GM21423 (cell line): ENCODE measurements around the gene MED16.

Experiments used
- ATAC-seq: cut with Tn5 transposase; IDR thresholded peaks from one replicate; pipeline ENCODE4 v1.9.1; 2021; ENCODE audit warnings: mild to moderate bottlenecking, moderate library complexity; ENCODE audit not compliant: unreplicated experiment

The MED16 gene

DNA sequence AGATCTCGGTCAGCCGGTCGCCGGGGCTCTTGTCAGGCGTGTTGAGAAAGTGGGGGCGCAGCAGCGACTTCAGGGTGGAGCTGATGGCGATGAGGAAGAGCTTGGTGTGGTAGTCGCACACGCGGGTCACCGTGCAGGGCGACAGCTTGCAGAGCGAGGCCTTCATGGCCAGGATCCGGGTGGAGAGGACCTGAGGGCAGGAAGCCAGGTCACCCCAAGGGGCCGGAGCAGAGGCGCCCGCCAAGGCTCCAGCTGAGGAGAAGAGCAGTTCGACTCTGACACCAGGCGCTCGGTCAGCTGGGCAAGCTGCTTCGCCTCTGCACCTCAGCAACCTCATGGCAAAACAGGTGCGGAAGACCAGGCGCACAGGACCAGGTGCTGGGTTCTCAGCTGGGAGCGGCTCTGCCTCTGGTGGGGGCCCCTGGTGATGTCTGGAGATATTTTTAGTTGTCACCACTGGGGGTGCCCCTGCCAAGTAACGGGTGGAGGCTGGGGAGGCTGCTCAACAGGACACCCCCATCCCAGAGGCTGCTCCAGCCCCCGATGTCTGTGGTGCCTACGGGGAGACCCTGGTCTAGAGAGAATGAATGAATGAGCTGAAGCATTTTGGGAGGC is 17.6 kb downstream of the MED16 start:
- ATAC-seq: no peak

DNA sequence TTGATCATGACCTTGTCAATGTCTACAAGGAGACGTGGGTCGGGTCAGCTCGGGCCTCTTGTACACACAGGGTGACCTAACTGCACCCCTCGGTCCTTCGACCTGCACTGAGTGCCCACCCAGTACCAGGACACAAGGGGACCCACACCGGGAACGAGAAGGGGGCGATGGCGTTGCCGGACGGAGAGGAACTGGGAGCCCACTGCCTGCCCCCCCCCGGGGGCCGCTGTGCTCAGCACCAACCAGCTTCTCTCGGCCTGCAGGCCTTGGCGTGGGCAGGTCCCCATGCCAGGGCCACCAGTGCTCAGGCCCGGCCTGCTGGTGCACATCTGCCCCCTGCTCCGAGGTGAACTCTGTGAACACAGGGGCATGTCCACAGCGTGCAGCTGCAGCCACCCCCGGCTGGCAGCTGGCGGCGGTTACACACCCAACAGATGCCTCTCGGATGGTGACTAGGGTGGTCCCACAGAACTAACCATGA is 19.4 kb downstream of the MED16 start:
- no peak for ATAC-seq

DNA sequence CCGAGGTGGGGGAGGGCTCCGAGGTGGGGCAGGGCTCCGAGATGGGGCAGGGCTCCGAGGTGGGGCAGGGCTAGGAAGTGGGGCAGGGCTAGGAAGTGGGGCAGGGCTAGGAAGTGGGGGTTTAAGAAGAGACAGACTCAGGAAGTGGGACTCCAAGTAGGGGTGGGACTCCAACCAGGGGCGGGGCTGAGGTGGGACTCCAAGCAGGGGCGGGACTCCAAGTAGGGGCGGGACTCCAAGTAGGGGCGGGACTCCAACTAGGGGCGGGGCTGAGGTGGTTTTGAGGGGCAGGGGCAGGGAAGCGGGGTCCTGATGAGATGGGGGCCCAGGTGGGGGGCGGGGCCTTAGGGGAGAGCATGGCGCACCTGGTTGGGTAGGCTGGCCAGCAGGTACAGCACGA is 19.9 kb downstream of the MED16 start:
- ATAC-seq: no peak

DNA sequence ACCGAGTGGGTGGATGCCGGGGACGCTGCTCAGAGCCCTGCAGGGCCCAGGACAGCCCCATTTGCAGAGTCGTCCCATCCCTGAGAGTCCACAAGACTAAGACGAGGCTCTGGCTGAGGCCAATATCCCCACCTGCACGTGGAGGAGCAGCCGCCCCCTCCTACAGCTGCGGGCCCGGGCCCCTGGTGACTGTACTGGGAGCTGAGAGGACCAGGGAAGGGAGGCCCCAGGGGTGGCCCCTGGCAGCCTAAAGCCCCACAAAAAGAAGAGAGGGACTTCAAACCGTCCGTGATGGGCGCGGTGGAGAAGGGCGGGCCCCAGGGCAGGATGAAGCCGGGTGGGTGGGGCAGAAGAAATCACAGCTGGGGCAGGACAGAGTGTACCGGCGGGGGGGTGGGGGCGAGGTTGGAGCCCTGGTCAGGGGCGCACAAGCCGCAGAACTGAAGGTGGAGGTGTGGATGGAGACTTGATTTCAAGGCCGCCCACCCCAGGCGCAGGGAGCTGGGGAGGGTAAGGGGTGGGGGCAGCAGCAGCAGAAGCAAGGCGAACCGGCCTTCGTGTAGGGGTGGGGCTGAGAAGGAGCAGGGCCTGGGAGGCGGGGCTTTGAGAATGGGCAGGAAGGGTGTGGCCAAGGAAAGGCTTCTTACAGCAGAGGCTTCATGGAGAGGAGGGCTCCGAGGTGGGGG is 20.6 kb downstream of the MED16 start:
- ATAC-seq: no peak

DNA sequence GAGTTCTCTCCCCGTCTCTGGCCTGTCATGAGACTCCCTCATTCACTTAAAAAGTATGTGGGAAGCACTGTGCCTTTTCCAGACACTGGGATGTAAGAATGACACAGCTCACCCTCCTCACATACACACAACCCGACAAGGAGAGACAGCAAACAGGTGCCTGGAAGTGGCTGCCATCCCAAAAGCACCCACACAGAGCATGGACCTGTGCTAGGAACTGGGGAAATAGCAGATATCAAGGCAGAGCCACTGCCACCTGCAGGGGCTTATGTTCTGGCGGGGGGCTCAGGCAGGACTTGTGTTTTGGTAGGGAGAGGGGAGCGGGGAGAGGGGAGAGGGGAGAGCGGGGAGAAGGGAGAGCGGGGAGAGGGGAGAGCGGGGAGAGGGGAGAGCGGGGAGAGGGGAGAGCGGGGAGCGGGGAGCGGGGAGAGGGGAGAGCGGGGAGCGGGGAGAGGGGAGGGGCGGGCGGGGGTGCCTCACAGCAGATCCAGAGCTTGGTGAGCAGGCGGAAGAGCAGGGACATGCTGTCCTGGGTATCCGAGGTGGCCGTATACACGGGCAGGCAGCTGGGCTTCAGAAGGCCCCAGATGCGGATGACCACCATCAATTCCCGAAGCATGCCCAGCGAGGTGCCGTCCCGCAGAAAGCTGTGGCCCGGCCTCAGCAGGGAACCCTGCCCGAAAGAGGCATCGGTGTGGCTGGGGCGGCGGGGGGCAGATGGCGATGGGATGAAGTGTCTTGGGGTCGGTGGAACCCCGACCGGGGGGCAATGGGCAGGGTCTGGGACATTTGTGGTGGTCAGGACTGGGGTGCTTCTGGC is 21.3 kb downstream of the MED16 start:
- no peak for ATAC-seq

DNA sequence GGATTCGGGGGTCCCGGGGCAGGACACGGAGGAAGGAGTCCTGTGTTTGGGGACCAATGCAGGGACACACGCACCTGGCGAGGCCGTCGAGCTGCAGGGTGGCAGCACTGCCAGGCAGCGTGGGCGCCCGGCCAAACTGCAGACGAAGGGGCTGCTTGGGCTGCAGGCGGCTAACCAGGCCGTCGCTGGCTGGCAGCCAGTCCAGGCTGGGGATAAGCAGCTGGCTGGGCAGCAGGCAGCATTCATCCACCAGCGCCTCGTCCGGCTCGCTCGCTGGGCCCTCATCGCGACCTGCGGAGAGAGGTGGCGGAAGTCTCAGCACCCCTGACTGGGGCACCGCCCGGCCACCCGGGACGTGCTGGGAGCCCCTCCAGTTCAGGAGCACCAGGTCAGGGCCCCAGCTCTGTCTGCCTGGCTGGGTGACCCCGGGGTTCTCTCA is 22.0 kb downstream of the MED16 start:
- ATAC-seq: no peak

DNA sequence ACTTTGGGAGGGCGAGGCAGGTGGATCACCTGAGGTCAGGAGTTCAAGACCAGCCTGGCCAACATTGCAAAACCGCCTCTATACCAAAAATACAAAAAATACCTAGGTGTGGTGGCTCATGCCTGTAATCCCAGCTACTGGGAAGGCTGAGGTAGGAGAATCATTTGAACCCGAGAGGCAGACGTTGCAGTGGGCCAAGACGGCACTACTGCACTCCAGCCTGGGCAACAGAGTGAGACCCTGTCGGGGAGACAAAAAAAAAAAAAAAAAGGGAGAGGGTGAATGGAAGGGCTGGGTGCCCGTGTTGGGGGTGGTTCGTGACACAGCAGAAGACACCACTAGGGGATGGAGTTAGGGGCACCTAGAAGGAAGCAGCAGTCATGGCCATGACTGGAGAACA is 22.7 kb downstream of the MED16 start:
- ATAC-seq: no peak

DNA sequence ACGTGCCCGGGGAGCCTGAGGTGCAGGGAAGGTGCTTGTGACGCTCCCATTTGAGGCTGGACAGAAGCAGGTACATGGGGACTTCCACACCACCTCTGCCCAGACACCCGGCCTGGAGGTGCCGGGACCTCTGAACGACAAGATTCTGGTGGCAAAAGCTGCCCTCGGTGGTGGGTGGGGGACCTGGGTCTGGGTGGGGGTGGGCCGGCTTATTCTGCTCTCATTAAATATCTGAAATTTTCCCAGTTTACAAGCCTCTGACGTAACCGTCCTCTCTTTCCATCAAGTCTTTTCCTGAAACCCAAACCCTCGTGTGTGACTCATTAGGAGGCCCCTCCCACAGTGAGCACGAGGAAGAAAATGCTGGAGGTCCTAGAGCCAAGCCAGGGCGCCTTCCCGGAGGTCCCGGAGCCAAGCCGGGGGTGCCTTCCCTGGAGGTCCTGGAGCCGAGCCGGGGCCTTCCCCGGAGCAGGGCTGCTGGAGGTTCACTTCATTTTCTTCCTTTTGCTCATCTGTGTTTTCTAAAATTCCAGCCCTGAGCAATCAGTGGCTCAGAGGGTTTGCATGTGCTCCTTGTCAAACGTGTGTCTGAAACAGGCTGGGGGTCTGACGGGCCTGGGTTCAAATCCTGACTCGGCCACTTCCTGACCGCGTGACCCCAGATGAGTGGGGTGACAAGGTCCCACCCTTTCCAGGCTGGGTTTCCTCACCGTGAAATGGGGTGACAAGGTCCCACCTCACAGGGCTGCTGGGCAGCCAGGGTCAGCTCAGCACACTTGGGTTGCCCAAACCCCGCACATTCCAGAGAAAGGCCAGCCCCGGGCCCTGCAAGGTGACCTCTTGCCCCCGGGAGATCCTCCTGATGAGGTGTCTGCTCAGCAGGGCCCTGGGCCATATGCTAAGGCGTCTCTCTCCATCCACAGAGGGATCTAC is 23.5 kb downstream of the MED16 start:
- ATAC-seq: no peak

DNA sequence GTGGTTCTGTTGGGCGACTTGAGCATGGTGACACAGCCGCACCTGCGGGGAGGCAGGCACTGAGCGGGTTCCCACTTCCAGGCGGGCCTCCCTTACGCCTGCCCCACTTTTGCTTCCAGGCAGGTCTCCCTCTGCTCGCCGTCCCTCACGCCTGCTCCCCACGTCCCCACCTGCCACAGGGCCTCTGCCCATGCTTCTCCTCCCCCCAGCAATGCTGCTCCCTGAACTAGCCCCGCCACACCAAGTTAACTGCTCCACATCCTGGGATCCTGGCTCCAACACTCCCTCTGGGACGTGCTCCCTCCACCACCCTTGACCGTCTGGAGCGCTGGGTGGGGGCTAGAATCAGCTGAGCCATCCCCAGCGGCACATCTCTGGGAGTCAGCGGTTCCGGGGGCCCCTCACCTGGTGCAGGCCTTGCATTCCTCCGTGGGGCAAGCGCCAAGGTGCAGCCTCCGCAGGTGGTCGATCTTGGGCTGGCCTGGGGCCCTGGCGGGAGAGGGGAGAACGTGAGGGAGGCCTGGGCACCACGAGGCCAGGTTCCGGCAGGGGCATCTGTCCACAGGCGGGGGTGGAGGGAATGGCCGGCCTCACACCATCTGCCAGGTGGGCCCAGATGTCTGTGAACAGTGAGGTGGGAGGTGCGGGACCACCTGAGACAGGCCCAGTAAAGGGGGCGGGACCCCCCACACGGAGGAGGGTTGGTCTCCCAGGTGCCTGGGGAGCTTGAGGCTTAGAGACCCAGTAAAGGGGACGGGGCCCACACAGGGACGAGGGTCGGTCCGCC is 24.3 kb downstream of the MED16 start:
- ATAC-seq: no peak

DNA sequence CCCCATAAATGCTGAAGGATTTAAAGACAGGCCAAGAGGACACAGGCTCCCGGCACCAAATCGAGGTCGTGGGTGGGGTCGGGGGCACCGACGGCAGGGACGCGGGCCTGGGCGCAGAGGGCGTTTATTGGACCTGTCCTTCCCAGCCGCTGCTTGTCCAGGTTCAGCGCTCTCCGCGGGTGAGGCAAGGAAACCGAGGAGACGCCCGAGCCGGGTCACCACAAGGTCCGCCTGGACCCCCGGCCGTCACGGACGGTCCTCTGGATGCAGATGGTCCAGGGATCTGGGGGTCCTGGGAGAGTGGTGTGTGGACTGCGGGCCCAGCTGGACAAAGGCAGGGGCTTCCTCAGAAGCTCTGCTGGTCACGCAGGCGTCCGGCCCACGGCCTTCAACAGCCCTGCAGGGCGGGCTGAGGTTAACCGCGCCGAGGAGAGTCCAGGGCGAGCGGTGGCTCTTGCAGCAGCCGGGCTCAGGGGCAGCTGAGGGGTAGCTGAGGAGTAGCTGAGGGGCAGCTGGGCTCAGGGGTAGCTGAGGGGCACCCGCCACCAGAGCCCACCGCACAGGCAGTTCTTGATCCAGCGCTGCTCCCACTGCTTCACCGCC is 25.0 kb downstream of the MED16 start:
- ATAC-seq: no peak

DNA sequence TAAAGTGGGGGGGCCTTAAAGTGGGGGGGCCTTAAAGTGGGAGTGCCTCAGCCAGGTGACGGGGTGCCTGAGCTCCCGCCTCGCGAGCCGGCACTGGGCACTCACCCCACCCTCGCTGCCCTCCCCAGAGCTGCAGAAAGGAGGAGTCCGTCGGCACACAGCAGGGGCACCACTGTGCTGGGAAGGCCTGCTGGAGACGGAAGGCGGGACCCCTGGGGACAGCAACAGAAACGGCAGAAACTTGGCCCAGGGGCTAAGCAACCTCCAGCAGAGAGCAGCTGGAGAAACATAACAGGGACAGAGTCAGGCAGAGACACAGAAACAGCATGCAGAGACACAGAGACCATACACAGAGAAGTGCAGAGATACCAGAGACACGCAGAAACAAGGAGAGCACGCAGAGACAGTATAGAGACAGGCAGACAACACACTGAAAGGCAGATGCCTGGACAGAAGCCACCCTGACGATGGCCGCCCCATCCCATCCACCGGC is 25.6 kb downstream of the MED16 start:
- no peak for ATAC-seq

DNA sequence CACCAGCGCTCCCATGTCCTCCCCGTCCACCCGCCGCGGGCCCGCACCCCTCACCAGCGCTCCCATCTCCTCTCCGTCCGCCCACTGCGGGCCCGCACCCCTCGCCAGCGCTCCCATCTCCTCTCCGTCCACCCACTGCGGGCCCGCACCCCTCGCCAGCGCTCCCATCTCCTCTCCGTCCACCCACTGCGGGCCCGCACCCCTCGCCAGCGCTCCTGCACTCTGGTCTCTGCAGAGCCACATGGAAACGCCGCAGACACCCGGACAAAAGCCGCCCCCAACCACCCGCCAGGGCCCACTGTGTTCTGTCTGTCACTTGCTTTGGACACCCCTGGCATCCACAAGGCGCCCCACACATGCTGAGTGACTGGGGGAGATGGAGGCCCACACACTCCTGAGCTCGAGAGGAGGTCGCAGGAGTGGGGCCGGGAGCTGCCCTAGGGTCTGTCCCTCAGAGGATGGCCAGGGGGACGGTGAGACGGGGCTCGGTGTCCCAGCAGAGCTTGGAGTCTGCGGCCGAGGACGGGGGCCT is 26.2 kb downstream of the MED16 start:
- no peak for ATAC-seq

DNA sequence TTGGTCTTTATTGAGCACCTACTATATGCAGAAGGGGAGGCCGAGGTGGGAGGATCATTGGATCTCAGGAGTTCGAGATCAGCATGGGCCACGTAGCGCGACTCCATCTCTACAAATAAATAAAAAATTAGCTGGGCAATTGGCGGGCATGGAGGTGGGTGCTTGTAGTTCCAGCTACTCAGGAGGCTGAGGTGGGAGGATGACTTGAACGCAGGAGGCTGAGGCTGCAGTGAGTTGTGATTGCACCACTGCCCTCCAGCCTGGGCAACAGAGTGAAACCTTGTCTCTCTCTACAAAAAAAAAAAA is 29.7 kb downstream of the MED16 start:
- no peak for ATAC-seq

DNA sequence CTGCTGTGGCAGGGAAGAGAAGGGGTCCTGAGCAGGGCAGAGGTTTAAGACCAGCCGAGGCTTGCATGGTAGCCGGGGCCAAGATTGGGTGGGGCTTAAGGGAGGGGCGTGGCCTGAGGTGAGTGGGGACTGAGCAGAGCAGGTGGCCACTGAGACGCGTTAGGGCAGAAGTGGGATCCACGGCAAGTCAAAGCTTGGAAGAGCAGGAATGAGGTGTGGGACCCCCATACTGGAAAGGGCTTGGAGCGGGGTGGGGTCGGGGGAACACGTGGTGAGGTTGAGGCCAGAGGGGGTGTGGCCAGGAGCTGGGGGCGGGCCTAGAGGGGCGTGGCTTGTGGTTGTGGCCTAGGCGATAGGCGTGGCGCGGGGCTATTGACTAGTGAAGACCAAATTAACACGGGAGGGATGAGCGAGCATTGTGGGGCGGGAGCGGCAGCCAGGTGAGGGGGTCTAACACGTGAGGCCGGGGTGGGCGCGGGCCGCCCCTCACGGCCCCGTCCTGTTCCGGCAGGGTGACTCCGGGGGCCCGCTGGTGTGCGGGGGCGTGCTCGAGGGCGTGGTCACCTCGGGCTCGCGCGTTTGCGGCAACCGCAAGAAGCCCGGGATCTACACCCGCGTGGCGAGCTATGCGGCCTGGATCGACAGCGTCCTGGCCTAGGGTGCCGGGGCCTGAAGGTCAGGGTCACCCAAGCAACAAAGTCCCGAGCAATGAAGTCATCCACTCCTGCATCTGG is 30.2 kb downstream of the MED16 start:
- no peak for ATAC-seq

DNA sequence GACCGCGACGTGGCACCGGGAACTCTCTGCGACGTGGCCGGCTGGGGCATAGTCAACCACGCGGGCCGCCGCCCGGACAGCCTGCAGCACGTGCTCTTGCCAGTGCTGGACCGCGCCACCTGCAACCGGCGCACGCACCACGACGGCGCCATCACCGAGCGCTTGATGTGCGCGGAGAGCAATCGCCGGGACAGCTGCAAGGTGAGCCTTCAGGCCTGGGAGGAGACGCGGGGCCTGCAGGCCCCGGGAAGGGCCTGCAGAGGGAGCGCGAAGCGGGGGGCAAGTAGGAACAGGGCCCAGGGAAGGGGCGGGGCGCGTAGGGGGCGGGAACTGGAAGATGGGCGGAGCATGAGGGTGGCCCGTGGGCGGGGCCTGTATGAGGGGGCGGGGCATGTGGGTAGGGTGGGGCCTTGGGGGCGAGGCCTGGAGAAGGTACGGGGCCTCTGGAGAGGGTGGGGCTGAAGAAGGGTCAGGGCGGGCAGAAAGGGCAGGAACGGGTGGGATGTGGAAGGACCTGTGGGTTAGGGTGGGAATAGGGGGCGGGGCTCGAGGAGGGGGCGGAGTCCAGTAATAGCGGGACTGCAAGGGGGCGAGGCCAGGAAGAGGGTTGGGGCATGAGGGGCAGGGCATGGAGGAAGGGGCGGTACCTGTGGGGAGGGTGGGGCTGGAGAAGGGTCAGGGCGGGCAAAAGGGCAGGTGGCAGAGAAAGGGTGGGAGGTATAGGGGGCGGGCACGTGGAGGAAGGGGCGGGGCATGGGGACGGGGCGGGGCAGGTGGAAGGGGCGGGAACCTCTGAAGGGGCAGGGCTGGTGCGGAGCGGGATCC is 31.0 kb downstream of the MED16 start:
- no peak for ATAC-seq

DNA sequence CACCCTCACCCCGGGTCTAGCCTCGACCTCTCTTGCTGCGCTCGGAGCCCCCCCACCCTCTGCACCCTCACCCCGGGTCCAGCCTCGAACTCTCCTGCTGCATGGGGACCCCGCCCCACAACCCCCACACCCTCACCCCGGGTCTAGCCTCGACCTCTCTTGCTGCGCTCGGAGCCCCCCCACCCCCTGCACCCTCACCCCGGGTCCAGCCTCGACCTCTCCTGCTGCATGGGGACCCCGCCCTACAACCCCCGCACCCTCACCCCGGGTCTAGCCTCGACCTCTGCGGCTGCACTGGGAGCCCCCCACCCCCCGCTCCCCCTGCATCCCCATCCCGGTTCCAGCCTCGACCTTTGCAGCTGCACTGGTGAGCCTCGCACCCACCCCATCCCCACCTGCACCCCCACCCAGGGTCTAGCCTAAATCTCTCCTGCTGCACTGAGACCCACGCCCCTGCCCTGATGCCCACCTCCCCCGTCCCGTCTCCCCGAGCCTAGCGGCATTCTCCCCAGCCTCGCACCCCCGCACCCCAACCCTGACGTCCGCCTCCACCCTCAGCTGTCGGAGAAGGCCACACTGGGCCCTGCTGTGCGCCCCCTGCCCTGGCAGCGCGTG is 31.7 kb downstream of the MED16 start:
- ATAC-seq: no peak
